ENCODE measurements around the gene ARHGAP30.

- TF ChIP-seq CTCF (IDR thresholded peaks at IDR 0.05) (no peak), TEAD4 (IDR thresholded peaks at IDR 0.05; ENCODE audit: borderline replicate concordance, insufficient read depth) (no peak), CHD2 (IDR thresholded peaks at IDR 0.05; ENCODE audit: low read length, partially characterized antibody) (no peak), POLR2AphosphoS5 (IDR thresholded peaks at IDR 0.05; ENCODE audit: low read depth, low read length) (no peak)
These were observed 19.7 kb upstream of the ARHGAP30 start, which contains the start of gene NECTIN4 for GRCh38 chr1:161089251-161089924.

All from SK-N-SH (cell line).